HG03196 (cell line): Measurements from ENCODE around the gene MICAL3.
A peak's percentile ranks its signal among the peaks of the same experiment; 100 is the strongest.
"Not testable (repeated sequence)": the region's sequence is repeated elsewhere in the genome, so short reads cannot be mapped to it uniquely, and the experiment has no call there.

Experiments used
- ATAC-seq: cut with Tn5 transposase; IDR thresholded peaks from one replicate; pipeline ENCODE4 v1.9.1; 2021; ENCODE audit not compliant: unreplicated experiment

MICAL3 gene

GRCh38 chr22:17773606-17774205 is 250.7 kb downstream of the MICAL3 start:
- ATAC-seq, result no peak

GRCh38 chr22:17772958-17773605 is 251.3 kb downstream of the MICAL3 start:
- ATAC-seq, result no peak

GRCh38 chr22:17772249-17772957 is 252.0 kb downstream of the MICAL3 start:
- ATAC-seq, result no peak

DNA sequence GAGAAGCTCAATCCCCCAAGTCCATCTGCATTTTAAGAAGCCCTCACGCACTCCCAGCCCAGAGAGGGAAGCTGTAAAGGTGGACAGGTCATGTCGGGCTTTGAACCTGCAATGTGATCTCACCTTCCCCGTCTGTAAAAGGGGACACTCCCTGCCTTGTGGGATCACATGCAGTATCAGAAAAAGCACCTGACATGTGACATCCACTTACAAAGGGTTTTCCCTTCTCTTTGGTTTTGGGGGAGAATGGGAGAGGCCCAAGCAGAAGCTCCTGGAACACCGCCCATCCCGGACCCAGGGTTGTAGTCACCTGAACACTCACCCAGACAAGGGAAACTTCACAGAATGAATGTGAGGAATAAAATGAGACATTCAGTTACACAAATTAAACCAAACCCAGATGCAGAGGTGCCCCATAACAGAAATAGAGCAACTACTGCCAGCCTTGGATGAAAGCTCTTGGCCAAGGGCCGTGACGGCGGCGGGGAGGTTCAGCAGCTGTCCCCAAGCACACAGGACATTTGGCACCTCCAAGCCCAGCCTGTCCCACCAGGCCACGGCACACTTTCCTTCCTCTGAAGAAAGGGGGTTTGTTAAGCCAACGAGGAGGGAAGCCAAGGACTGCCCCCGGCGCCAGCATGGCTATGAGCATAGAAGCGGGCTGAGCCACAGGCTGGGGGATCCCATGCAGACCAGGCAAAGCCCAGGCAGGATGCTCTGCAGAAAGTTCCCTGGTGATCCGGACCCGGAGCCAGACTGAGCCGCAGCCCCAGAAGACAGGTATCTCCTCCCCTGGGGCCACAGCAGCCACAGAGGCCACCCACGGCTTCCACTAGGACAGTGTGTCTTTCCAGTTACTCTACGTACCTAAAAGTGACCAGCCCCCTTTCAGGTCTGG is 253.9 kb downstream of the MICAL3 start:
- ATAC-seq, result no peak

DNA sequence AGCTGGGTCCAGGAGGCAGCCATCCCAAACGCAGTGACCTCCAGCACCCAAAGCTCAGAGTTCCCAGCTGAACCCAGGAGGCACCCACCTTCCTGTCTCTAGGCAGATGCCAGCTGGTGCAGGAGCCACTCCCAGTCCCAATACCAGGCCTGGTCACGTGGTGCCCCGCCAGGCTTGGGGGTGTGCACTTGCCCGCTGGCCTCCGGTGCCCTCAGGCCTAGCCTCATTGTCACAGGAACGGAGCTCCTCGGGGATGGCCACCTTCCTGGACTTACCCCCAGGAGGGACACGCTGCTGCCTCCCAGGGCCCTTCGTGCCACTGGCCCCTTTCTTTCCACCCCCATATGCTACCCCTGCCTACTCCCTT is 254.7 kb downstream of the MICAL3 start:
- no peak for ATAC-seq

DNA sequence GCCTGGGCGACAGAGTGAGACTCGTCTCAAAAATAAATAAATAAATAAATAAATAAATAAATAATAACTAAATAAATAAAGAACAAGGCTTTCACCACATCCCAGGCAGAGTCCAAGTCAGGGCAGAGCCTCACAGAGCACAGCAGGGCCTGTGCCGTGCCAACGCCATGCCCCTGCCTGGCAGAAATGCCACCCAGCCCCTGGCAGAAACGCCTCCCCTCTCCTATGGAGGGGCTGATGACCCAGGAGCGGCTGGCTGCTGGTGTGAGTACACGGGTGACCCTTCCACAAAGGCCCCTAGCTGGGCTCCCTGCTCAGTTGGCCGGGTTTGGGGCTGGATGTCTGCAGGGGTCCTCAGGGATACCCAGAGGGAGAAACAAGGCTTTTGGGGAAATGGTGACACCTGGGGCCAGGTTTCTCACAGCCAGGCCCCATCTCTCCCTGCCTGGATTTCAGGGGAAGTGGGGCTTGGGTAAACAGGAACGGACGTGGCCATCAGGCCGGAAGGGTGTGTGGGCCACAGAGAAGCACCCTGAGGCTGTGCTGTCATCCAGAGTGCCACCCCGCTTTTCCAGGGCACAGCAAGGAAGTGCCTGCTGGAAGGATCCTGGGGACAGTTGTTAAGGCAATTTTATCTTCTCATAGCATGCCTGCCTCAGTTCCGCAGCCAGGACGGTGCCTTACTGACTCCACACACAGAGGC is 255.2 kb downstream of the MICAL3 start:
- no peak for ATAC-seq

GRCh38 chr22:17767233-17768065 is 256.9 kb downstream of the MICAL3 start:
- peak; percentile 59 for ATAC-seq

DNA sequence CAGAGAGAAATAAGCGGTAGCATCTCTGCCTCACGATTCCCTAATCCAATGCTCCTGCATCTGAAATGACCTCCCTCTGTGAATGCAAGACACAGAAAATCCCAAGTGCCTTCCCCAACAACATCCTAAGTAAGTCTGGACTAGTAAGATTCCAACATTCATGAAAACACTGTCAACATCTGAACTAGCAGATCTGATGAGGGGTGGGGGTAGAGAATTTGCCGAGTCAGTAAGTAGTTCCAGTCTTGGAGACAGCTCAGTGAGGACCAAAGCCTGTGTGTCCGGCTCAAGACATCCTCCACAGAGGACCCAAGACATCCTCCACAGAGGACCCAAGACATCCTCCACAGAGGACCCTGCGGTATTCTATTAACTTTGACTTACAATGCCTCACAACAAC is 259.5 kb downstream of the MICAL3 start:
- not testable (repeated sequence) for ATAC-seq

DNA sequence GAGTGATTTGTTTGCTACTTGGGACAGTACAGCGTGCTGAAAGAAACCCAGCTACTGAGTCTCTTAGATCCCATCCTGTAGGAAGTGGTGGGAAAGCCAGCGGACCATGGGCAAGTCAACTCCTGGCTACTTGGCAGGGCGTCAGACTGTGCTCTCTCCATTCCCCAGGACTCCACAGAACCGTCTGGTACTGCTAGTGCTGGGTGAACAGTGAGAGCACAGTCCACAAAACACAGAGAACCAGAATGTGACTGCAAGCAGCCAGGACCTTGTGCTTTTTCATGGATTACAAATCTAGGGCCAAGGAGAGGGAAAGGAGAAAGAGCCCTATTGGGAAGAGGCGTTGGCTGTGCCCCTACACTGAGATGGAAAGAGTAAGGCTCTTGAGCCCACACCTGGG is 260.3 kb downstream of the MICAL3 start:
- no peak for ATAC-seq

GRCh38 chr22:17763442-17763841 is 260.9 kb downstream of the MICAL3 start:
- not testable (repeated sequence) for ATAC-seq

- no peak for ATAC-seq
These were observed 263.2 kb downstream of the MICAL3 start for GRCh38 chr22:17761138-17761488.

DNA sequence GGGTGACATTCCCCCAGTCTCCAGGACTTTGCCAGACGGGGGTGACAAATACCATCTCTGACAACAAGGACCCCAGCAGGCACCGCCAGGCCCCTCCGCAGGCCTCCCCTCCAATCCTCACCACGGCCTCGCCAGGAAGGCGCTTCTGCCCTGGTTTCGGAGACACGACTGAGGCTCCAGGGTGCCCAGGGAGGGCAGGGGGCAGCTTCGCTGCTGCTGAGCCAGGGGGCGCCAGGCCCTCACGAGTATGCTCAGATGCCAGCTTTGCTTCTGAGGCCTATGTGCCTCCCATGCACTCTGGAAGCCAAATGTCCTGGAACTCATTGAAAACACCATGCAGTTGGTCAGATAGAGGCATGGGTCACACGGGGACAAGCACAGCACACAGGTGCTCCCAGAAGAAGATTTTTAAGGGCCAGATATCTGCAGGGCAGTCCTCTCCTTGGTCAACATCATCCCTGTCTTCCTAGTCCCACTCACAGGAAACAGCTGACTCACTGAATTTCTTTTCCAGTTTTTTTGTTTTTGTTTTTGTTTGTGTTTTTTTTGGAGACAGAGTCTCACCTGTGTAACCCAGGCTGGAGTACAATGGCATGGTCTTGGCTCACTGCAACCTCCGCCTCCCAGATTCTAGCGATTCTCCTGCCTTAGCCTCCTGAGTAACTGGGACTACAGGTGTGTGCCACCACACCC is 270.0 kb downstream of the MICAL3 start:
- ATAC-seq, result no peak

GRCh38 chr22:17753401-17753989 is 270.9 kb downstream of the MICAL3 start:
- no peak for ATAC-seq

DNA sequence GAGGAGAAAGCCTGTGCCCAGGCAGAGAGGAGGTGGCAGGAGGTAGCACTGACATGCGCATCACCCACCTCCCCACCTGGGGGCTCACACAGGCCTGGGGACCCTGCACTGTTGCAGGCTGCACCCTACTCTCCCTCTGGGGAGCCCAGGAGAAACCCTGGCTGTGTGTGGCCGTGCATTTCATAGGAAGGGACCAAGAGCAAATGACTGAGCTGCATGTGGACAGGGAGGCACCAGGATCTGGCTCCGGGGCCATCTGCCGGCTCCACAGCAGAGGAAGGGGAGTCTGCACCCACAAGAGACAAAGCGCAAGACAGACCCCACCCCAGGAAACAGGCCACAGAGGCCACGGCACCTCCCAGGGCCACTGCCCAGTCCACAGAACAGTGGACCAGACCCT is 272.8 kb downstream of the MICAL3 start:
- ATAC-seq, result no peak

DNA sequence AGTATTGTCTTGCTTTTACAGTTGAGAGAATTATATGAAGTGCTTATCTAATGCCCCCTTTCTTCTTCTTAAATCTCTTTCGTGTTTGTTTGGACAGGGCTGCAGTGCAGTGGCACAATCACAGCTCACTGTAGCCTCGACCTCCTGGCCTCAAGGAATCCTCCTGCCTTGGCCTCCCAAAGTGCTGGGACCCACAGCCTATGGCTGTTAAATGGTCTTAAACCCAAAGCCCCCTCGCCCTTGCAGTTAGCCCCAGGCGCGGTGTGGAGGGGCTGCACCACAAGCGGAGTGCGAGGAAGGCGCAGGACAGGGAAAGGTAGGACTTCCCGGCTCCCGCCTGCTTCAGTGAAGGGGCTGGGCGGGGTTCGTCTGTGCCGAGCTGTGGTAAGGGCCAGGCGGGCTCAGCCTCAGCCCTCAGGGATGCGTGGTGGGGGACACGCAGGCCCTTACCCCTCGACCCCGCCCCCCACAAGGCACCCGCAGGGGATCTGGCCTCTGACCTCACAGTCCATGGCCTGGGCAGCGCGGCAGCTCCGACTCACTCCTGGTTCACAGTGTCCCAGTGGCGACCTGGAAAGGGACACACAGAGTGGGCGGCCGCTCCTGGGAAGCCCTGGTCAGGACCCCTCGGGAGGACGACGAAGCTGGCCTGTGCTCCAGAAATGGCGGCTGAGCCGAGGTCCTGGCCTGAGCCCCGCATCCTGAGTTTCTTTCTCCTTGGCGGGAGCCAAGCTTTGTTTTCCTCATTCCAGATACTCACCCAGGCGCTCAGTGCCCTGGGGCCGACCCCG is 274.6 kb downstream of the MICAL3 start:
- no peak for ATAC-seq

- ATAC-seq, result no peak
These were observed 275.6 kb downstream of the MICAL3 start for GRCh38 chr22:17748555-17749353.

DNA sequence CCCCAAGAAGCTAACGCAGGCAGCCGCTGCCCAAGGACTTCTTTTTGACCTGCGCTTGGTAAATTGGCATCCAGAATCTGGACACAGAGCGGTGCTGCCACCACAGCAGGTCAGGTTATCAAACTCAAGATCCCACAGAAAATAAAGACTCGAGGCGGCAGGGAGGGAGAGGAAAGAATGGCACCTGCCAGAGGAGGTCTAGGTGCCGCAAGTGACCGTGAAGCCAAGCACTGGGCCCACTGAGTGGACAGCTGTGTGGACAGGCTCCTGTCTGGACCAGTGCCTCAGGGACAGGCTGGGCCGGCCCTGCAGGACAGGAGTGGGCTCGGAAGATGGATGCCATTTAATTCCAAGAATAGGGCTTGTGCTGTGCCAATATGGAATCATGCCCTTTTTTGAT is 277.4 kb downstream of the MICAL3 start:
- ATAC-seq, result no peak
